ENCODE results near the gene GLDC. TPM values are rescaled to one million over a fixed set of nuclear protein-coding genes. Genes with fewer than 3 reads are reported as not detected.

Gene GLDC
- total RNA-seq, 5 donors from 2014 or later (not counting 1 experiment from before 2014, with no cell fraction given), result 0.21 to 0.79 (median 0.70) TPM

DNA sequence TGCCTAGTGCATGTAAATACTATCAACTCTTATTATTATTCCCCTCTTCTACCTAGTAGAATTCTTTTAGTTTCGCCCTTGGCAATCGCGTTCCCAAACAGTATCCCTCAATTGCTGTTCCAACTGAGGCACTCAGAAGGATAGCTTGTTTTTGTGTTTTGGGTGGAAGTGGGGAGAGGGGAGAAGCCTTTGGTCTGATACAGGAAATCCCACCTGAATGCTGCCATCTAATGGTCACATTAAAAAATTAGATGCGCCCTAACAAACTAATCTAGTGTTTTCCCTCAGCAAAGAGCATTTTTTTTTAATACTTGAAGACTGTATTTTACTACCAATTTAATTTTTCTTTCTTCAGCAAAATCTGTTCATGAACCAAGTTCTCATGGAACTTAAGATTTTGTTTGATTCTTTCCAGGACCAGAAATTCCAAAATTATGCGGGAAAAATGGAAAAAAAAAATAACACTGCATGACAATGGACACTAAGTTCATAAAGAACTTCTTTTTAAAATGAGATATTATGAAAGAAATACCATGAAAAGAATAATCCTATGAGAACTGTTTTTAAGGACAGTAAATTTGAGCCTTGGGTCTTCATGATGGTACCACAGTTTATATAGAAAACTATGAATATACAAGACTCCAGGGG is 22.2 kb upstream of the GLDC start:
- no peak for ATAC-seq (replicated peaks in 1 of 4)
- H3K27me3 Mint-ChIP-seq, result no peaks in the 10 kb centered on the region
- POLR2A ChIA-PET, result no interaction called here
- no peak overlapping the region for H3K4me3 Mint-ChIP-seq
- H3K9me3 ChIP-seq, result no peaks in the 10 kb centered on the region
- WGBS (ENCODE audit: insufficient coverage), result no CpG with 5 or more reads among the region's 5 CpGs
- H3K36me3 Mint-ChIP-seq, result no peaks in the 10 kb centered on the region
- CTCF ChIA-PET, result interaction anchor here in 1 of 2 donors (0.6 kb wide), 1 partner anchor 74 kb away, joined by 3 read pairs; no protein-coding TSS in a partner anchor
- H3K4me1 ChIP-seq (ENCODE audit: control insufficient read depth in 1 of 2, extremely low read depth in 1 of 2, insufficient read depth in 2 of 2, low read length in 2 of 2), result no peaks in the 10 kb centered on the region
- H3K4me3 ChIP-seq (ENCODE audit: control insufficient read depth in 1 of 2, extremely low read depth in 1 of 2, low read length in 1 of 2), result no peak overlapping the region
- H3K4me1 Mint-ChIP-seq, result peaks cover 0 to 3% (median 0%) of the 10 kb centered on the region in 3 donors
- H3K27ac Mint-ChIP-seq, result no peak overlapping the region
- no peak overlapping the region for H3K27ac ChIP-seq (ENCODE audit: low read length)
- DNase-seq, result peak in 1 of 35 experiments; percentile 39
- no peaks in the 10 kb centered on the region for H3K9me3 Mint-ChIP-seq
- no peaks in the 10 kb centered on the region for H3K36me3 ChIP-seq (ENCODE audit: control insufficient read depth in 2 of 2, extremely low read depth in 1 of 2, insufficient read depth in 1 of 2, low read length in 1 of 2)
- H3K27me3 ChIP-seq (replicated peaks in 1 of 2; ENCODE audit: control insufficient read depth in 2 of 2, extremely low read depth in 1 of 2, insufficient read depth in 2 of 2, low read length in 1 of 2), result peaks cover 0 to 3% of the 10 kb centered on the region in 2 experiments

DNA sequence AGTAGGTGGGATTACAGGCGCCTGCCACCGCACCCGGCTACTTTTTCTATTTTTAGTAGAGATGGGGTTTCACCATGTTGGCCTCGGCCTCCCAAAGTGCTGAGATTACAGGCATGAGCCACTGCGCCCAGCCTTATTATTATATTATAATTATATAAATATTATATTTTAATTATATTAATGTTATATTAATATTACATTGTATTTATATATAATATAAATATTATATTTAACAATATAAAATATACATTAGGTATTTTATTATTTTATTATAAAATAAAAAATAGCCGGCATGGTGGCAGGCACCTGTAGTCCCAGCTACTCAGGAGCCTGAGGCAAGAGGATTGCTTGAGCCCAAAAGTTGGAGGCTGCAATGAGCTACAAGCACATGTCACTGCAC is 21.6 kb upstream of the GLDC start:
- H3K27me3 ChIP-seq (replicated peaks in 1 of 2; ENCODE audit: control insufficient read depth in 2 of 2, extremely low read depth in 1 of 2, insufficient read depth in 2 of 2, low read length in 1 of 2), result peaks cover 0 to 3% of the 10 kb centered on the region in 2 experiments
- H3K27ac Mint-ChIP-seq, result no peak overlapping the region
- ChIA-PET POLR2A (interaction anchor here in 1 of 2 donors (0.6 kb wide), 1 partner anchor 93 kb away, joined by 3 read pairs; no protein-coding TSS in a partner anchor), CTCF (interaction anchor here in 1 of 2 donors (0.6 kb wide), 1 partner anchor 74 kb away, joined by 3 read pairs; no protein-coding TSS in a partner anchor)
- H3K36me3 ChIP-seq (ENCODE audit: control insufficient read depth in 2 of 2, extremely low read depth in 1 of 2, insufficient read depth in 1 of 2, low read length in 1 of 2), result no peaks in the 10 kb centered on the region
- WGBS (ENCODE audit: insufficient coverage), result no CpG with 5 or more reads among the region's 6 CpGs
- H3K4me1 ChIP-seq (ENCODE audit: control insufficient read depth in 1 of 2, extremely low read depth in 1 of 2, insufficient read depth in 2 of 2, low read length in 2 of 2), result no peaks in the 10 kb centered on the region
- no peak overlapping the region for H3K4me3 ChIP-seq (ENCODE audit: control insufficient read depth in 1 of 2, extremely low read depth in 1 of 2, low read length in 1 of 2)
- H3K9me3 ChIP-seq, result no peaks in the 10 kb centered on the region
- no peak overlapping the region for H3K27ac ChIP-seq (ENCODE audit: low read length)
- no peaks in the 10 kb centered on the region for H3K27me3 Mint-ChIP-seq
- no peak overlapping the region for H3K4me3 Mint-ChIP-seq
- ATAC-seq (replicated peaks in 1 of 4), result no peak
- H3K9me3 Mint-ChIP-seq, result no peaks in the 10 kb centered on the region
- H3K4me1 Mint-ChIP-seq, result peaks cover 0 to 3% (median 0%) of the 10 kb centered on the region in 3 donors
- no peaks in the 10 kb centered on the region for H3K36me3 Mint-ChIP-seq
- no peak for DNase-seq

DNA sequence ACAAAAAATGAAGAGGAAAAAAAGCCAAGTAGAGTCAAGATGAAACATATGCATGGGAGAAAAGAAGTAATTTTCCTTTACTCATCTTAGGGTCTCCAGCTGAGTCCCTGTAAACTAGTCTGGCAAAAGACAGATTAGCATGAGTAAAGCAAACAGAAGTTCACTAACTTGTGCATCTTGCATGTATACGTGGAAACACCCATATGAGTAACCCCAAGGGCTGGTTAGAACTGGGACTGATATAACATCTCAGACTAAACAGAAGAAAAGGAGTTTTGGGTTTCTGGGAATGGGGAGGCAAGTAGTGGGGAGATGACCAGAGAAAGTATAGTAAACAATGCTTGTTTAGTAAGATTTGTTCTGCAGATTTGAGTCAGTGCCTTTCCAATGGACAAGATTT is 20.1 kb upstream of the GLDC start:
- 67% methylated on average over 1 of the region's 1 CpG for WGBS (ENCODE audit: insufficient coverage)
- no peak for ATAC-seq (replicated peaks in 1 of 4)
- Histone ChIP-seq H3K36me3 (ENCODE audit: control insufficient read depth in 2 of 2, extremely low read depth in 1 of 2, insufficient read depth in 1 of 2, low read length in 1 of 2) (no peaks in the 10 kb centered on the region), H3K4me3 (ENCODE audit: control insufficient read depth in 1 of 2, extremely low read depth in 1 of 2, low read length in 1 of 2) (no peak overlapping the region), H3K4me1 (ENCODE audit: control insufficient read depth in 1 of 2, extremely low read depth in 1 of 2, insufficient read depth in 2 of 2, low read length in 2 of 2) (no peaks in the 10 kb centered on the region), H3K27me3 (replicated peaks in 1 of 2; ENCODE audit: control insufficient read depth in 2 of 2, extremely low read depth in 1 of 2, insufficient read depth in 2 of 2, low read length in 1 of 2) (peaks cover 0 to 3% of the 10 kb centered on the region in 2 experiments), H3K27ac (ENCODE audit: low read length) (no peak overlapping the region), H3K9me3 (no peaks in the 10 kb centered on the region)
- ChIA-PET CTCF (no interaction called here), POLR2A (no interaction called here)
- H3K4me1 Mint-ChIP-seq, result peaks cover 0 to 3% (median 0%) of the 10 kb centered on the region in 3 donors
- DNase-seq, result no peak
- H3K27ac Mint-ChIP-seq, result no peak overlapping the region
- no peaks in the 10 kb centered on the region for H3K36me3 Mint-ChIP-seq
- no peaks in the 10 kb centered on the region for H3K9me3 Mint-ChIP-seq
- H3K27me3 Mint-ChIP-seq, result no peaks in the 10 kb centered on the region
- no peak overlapping the region for H3K4me3 Mint-ChIP-seq

DNA sequence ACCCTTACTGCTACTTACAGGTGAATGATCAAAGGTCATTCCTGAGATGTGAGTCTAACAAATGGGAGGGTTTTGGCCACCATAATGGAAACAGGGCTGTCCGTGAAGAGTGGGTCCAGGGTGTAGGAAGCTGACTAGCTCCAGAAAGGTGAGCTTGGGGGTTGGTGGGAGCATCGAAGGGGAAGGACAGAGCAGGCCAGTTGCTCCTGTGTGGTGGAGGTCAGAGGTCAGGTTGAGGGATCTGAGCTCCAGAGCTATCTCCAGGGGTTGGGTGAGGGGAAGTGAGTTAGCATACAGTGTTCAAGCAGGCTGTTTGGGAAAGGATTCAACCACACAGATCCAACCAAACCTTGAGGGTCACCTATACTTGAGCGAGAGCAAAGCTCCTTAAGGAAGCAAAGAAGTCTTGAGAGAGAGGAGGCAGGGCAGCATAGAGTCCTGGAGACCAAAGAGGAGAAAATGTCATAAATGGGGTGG is 18.7 kb upstream of the GLDC start:
- Histone ChIP-seq H3K27me3 (replicated peaks in 1 of 2; ENCODE audit: control insufficient read depth in 2 of 2, extremely low read depth in 1 of 2, insufficient read depth in 2 of 2, low read length in 1 of 2) (no peaks in the 10 kb centered on the region), H3K36me3 (ENCODE audit: control insufficient read depth in 2 of 2, extremely low read depth in 1 of 2, insufficient read depth in 1 of 2, low read length in 1 of 2) (no peaks in the 10 kb centered on the region), H3K9me3 (no peaks in the 10 kb centered on the region), H3K4me3 (ENCODE audit: control insufficient read depth in 1 of 2, extremely low read depth in 1 of 2, low read length in 1 of 2) (no peak overlapping the region), H3K4me1 (ENCODE audit: control insufficient read depth in 1 of 2, extremely low read depth in 1 of 2, insufficient read depth in 2 of 2, low read length in 2 of 2) (no peaks in the 10 kb centered on the region), H3K27ac (ENCODE audit: low read length) (no peak overlapping the region)
- ATAC-seq (replicated peaks in 1 of 4) (no peak), DNase-seq (no peak)
- Mint-ChIP-seq H3K9me3 (no peaks in the 10 kb centered on the region), H3K27me3 (no peaks in the 10 kb centered on the region), H3K27ac (no peak overlapping the region), H3K4me1 (peaks cover 0 to 3% (median 0%) of the 10 kb centered on the region in 3 donors), H3K4me3 (no peak overlapping the region), H3K36me3 (no peaks in the 10 kb centered on the region)
- whole genome bisulfite sequencing (ENCODE audit: insufficient coverage), result 94% methylated on average over 2 of the region's 3 CpGs
- POLR2A ChIA-PET, result interaction anchor here in 1 of 2 donors (0.5 kb wide), 1 partner anchor 20 kb away, joined by 7 read pairs; no protein-coding TSS in a partner anchor
- CTCF ChIA-PET, result no interaction called here

DNA sequence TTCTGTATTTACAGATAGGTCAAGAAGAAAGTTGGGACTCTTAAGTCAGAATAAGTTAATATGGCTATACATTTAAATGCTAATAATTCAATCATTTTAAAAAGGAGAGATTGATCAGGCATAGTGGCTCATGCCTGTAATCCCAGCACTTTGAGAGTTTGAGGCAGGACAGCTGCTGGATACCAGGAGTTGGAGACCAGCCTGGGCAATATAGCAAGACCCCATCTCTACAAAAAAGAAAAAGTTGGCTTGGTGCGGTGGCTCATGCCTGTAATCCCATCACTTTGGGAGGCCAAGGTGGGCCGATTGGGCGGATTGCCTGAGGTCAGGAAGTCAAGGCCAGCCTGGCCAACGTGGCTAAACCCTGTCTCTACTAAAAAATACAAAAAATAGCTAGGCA is 15.0 kb upstream of the GLDC start:
- Histone ChIP-seq H3K4me1 (ENCODE audit: control insufficient read depth in 1 of 2, extremely low read depth in 1 of 2, insufficient read depth in 2 of 2, low read length in 2 of 2) (no peaks in the 10 kb centered on the region), H3K27ac (ENCODE audit: low read length) (no peak overlapping the region), H3K36me3 (ENCODE audit: control insufficient read depth in 2 of 2, extremely low read depth in 1 of 2, insufficient read depth in 1 of 2, low read length in 1 of 2) (no peaks in the 10 kb centered on the region), H3K4me3 (ENCODE audit: control insufficient read depth in 1 of 2, extremely low read depth in 1 of 2, low read length in 1 of 2) (no peak overlapping the region), H3K27me3 (replicated peaks in 1 of 2; ENCODE audit: control insufficient read depth in 2 of 2, extremely low read depth in 1 of 2, insufficient read depth in 2 of 2, low read length in 1 of 2) (peaks cover 0 to 2% of the 10 kb centered on the region in 2 experiments), H3K9me3 (no peaks in the 10 kb centered on the region)
- POLR2A ChIA-PET, result interaction anchor here in 1 of 2 donors (0.7 kb wide), 1 partner anchor 31 kb away, joined by 4 read pairs; no protein-coding TSS in a partner anchor
- no peak overlapping the region for H3K4me3 Mint-ChIP-seq
- no peaks in the 10 kb centered on the region for H3K27me3 Mint-ChIP-seq
- peaks cover 0 to under 1% (median 0%) of the 10 kb centered on the region in 3 donors for H3K4me1 Mint-ChIP-seq
- no peaks in the 10 kb centered on the region for H3K36me3 Mint-ChIP-seq
- DNase-seq (no peak), ATAC-seq (replicated peaks in 1 of 4) (no peak)
- no peaks in the 10 kb centered on the region for H3K9me3 Mint-ChIP-seq
- CTCF ChIA-PET, result interaction anchor here in 1 of 2 donors (0.6 kb wide), 1 partner anchor 11 kb away, joined by 3 read pairs; no protein-coding TSS in a partner anchor
- H3K27ac Mint-ChIP-seq, result no peak overlapping the region
- WGBS (ENCODE audit: insufficient coverage), result no CpG with 5 or more reads among the region's 4 CpGs

DNA sequence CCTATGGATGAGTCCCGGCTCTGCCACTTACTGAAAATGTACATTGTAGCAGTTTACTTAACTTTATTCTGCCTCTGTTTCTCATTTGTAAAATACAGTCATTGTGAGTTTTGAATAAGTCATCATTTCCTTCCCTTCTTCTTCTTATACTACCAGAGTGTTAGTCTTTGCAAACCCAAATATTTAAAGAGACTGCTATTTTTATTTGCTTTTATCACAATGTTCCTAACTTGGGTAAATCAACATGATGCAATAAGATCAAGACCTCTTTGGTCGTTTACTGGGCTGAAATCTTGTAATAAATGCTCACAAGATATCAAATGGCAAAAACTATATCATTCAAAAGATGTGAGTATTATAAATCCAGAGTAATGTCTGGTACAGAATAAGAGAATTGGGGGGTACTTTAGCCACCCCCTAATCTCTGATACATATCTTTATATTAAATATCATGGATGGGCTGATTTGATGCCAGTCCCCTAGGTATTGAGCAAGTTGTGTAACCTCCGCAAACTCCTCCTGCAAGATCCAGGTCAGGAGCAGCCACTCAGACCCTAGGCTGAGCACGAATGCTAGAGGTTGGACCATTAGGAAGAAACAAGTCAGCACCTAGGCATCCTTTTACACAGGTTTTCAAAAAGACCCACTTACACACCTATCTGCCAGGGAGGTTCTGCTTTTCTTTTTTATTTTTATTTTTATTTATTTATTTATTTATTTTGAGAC is 13.3 kb upstream of the GLDC start:
- ChIA-PET CTCF (no interaction called here), POLR2A (no interaction called here)
- Mint-ChIP-seq H3K27me3 (peaks cover 8% of the 10 kb centered on the region in 2 donors), H3K4me1 (peaks cover 6 to 8% (median 7%) of the 10 kb centered on the region in 3 donors), H3K27ac (no peak overlapping the region), H3K9me3 (no peaks in the 10 kb centered on the region), H3K36me3 (no peaks in the 10 kb centered on the region), H3K4me3 (no peak overlapping the region)
- no peaks in the 10 kb centered on the region for H3K4me1 ChIP-seq (ENCODE audit: control insufficient read depth in 1 of 2, extremely low read depth in 1 of 2, insufficient read depth in 2 of 2, low read length in 2 of 2)
- ATAC-seq (replicated peaks in 1 of 4), result no peak
- no peak overlapping the region for H3K4me3 ChIP-seq (ENCODE audit: control insufficient read depth in 1 of 2, extremely low read depth in 1 of 2, low read length in 1 of 2)
- H3K9me3 ChIP-seq, result no peaks in the 10 kb centered on the region
- DNase-seq, result no peak
- no peak overlapping the region for H3K27ac ChIP-seq (ENCODE audit: low read length)
- no CpG with 5 or more reads among the region's 4 CpGs for WGBS (ENCODE audit: insufficient coverage)
- H3K27me3 ChIP-seq (replicated peaks in 1 of 2; ENCODE audit: control insufficient read depth in 2 of 2, extremely low read depth in 1 of 2, insufficient read depth in 2 of 2, low read length in 1 of 2), result peaks cover 0 to 2% of the 10 kb centered on the region in 2 experiments
- H3K36me3 ChIP-seq (ENCODE audit: control insufficient read depth in 2 of 2, extremely low read depth in 1 of 2, insufficient read depth in 1 of 2, low read length in 1 of 2), result no peaks in the 10 kb centered on the region

All from T-cell (primary cell).